RCC 7860 (cell line): ENCODE measurements around the gene CDH7.

Experiments used
- DNase-seq: peaks from one replicate; pipeline ENCODE4 v3.0.0-alpha.2; 2015; ENCODE audit warnings: low spot score
- FAIRE-seq: peaks from 2 replicates; lab custom pipeline; 2012; peaks lifted over from hg19 to GRCh38; lab: Jason Lieb, UNC

The CDH7 gene, protein sequence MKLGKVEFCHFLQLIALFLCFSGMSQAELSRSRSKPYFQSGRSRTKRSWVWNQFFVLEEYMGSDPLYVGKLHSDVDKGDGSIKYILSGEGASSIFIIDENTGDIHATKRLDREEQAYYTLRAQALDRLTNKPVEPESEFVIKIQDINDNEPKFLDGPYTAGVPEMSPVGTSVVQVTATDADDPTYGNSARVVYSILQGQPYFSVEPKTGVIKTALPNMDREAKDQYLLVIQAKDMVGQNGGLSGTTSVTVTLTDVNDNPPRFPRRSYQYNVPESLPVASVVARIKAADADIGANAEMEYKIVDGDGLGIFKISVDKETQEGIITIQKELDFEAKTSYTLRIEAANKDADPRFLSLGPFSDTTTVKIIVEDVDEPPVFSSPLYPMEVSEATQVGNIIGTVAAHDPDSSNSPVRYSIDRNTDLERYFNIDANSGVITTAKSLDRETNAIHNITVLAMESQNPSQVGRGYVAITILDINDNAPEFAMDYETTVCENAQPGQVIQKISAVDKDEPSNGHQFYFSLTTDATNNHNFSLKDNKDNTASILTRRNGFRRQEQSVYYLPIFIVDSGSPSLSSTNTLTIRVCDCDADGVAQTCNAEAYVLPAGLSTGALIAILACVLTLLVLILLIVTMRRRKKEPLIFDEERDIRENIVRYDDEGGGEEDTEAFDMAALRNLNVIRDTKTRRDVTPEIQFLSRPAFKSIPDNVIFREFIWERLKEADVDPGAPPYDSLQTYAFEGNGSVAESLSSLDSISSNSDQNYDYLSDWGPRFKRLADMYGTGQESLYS

DNA sequence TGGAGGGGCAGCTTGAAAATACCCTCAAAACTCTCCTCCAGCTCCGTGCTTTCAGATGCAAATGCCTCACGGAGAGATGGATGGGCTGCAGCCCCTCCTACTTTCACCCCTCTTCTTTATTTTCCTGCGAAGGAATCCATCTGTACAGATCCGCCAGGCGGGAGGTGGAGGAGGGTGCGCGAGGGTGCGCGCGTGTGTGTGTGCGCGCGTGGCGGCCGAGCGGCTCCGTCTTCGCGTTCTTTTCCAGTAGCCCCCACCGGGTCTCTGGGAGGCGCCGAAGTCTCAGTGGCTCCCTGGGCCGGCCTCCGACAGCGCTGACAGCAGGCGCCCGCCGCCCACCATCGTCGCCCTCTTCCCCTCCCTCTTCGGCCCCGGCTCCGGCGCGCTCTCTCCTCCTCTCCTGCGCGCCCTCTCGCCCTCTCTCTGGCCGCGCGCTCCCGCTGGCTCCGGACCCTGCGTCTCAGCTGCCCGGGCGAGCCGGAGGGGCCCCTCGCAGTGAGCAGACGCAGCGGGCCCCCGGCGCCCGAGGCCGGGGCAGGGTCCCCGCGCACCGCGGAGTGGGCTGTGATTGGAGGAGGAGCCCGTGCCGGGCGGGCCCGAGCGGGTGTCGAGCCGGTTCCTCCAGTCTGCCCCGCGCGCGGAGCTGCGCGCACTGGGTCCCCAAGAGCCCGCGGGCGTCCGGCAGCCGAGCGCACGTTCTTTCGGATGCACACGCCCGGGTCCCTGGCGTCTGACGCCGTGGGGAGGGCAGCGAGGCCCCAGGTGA, at the start of gene CDH7:
TSS of gene CDH7 (plus strand) at position 624 of the 766 bp plus-strand sequence. CDS start 11,831 bp downstream, outside the sequence.
- FAIRE-seq: no peak
- DNase-seq: no peak

DNA sequence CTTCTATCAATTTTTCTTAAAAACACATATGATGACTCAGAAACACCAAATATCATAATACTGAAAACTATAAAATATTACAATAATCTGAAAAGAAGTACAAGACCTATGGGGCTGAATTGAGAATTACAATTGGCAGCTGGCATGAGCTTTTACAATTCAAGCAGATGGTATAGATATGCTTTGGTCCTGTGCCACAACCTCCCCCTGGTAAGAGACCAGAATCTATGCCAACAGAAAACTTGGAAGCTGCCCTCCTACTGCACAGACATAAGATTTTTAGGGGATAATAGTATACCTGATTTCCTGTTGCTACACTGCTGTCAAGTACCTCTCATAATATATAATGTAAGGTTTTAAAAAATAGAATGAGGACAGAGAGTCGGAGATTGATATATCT, 46.8 kb upstream of the CDH7 start:
- DNase-seq: no peak
- no peak for FAIRE-seq

DNA sequence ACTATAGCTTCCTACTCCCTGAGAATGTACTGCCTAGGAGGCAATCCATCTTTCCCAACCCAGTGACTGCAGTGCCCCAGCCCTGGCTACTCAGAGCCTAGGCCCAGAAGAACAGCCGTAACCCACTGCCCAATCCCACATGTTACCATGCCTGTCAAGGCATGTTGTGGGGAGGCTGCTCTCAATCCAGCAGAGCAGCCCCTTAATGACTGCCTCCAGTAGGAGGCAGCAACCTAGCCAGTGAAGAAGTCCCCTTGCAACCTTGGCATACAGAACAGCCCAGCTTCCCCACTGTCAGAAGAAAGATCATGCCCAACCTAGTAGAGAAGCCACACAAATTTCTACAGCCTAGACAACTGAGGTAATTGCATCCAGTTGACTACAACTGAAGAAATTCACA, 44.2 kb upstream of the CDH7 start:
- FAIRE-seq (no peak), DNase-seq (no peak)

DNA sequence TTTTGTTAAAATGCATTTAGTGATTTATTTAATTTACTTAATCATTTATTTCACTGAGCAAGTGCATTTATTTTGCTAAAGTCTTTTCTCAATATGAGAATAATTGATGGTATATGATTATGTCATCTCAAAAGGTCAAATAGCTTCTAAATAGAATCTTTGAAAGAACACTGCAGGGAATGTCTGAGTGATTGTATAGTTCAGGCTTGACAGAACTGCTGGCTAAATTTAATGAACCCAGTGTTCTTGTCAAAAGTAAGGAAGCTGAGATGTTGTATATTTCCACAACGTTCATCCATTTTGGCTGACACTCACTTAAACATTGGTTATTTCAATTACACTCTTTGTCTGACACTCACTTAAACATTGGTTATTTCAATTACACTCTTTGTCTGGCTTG, 39.3 kb upstream of the CDH7 start:
- DNase-seq (no peak), FAIRE-seq (no peak)

DNA sequence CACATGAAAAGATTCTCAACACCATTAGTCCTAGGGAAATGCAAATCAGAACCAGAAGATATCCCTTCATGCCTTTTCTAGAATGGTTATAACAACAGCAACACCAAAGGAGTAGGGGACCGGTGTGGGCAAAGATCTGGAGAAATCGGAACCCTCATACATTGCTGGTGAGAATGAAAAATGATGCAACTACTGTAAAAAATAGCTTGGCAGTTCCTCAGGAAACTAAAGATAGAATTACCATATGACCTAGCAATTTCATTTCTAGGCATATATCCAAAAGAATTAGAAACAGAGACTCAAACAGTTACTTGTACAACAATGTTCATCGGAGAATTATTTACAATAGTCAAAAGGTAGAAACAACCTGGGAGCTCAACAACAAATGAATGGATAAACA, 29.2 kb upstream of the CDH7 start:
- DNase-seq: no peak
- FAIRE-seq: no peak

DNA sequence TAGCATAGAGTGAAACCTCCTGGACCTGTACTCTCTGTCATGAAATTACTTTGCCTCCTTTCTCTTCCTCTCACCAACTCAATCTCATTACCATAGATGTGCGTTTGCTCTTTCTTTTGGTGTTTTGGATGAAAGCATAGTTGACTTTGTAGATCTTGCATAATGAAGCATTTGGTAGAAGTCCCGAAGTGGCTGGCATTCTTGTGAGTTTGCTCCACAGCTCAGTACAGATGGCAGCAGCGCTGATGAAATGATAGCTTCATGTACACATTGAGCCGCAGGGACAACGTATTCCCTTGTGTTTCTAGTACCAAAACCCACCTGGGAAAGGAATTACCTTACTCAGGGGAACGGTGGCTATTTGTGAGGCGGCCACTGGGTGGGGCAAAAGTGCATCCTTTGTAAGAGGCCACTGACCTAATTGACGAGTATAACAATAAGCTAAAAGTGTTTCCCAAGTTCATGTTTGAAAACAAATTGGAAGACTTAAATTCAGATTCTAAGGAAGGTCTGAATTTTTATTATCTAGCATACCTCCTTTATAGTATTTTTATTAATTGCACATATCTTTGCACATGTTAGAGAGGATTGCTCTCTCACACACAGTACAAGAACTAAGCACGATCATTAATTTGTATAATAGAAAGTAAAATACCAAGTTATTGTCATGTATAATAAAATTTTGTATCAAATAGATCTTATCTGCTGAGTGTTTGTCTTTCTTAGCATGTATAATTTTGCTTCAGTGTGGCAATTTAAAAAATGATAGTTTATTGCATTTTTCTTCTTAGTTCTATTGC, 25.4 kb upstream of the CDH7 start:
- no peak for FAIRE-seq
- no peak for DNase-seq

DNA sequence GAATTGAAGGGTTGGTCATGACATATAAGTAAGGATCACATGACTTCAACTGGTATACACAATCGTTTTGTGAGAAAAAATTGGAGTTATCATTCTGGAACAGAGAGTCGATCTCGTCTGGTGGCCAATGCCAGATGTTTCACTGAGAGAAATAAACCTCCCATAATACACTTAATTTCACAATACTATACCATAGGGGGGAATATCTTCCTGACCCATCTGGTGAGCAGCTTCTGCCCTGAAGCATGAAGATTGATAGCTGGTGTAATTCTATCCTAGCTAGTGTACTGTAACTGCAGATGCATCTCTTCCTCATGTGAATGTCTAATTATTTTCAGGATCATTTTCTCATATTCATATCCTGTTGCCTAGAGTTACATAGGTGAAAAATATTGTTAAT, 15.7 kb upstream of the CDH7 start:
- DNase-seq (no peak), FAIRE-seq (no peak)

DNA sequence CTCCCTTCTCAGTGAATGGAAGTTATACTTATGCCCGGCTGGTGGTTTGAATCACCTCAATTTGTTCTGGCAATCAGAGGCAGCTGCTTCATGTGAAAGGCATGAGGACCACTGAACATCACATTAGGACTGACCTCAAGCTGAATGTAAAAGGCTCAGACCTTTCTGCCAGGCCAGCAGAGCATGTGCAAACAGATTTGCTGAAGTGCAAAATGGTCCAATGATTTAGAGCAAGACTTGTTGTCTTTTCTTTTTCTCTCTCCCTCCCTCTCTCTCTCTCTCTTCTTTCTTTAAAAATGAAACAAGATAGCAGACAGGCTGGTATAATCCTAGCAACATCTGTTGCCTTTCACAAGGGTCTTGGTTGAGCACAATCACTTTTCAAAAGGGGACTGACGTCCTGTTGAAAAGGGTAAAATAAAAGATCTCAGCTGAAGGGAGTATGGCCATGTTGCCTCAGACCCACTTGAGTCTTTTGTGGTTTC, 13.3 kb upstream of the CDH7 start:
- DNase-seq (no peak), FAIRE-seq (no peak)

DNA sequence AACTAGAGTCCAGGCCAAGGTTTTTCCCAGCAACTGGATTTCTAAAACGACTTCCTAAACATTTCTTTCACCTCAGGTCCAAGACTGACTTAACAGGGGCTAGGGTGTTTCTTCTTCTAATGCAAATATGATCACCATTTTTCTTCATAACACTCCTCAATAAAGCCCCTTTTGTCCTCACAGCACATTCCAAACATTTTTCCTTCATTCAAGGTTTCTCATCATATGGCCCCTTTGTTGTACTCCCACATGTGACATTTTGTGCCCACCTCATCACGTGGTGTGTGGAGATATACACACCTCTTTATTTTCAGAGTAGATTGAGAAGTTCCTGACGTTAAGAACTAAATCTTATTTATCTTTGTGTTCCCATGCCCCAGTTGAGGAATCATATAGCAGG, 3.9 kb upstream of the CDH7 start:
- DNase-seq (no peak), FAIRE-seq (no peak)

DNA sequence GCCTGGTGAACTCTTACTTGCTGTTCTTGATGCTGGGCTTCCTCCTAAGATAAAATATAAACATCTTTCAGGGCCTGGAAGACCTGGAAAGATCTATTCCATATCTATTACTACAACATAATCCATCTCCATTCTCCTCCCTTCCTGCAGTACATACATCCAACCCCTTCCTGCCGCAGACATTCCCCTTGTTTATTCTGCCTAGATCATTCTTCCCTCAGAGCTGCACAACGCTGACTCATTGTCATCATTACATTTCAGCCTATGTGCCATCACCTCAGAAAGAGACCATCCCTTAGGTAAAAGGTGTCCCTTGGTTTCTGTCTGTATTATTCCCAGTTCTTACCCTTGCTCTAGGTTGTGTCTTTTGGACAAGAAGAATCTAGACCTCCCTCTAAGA, 2.5 kb upstream of the CDH7 start:
- no peak for DNase-seq
- FAIRE-seq: no peak

DNA sequence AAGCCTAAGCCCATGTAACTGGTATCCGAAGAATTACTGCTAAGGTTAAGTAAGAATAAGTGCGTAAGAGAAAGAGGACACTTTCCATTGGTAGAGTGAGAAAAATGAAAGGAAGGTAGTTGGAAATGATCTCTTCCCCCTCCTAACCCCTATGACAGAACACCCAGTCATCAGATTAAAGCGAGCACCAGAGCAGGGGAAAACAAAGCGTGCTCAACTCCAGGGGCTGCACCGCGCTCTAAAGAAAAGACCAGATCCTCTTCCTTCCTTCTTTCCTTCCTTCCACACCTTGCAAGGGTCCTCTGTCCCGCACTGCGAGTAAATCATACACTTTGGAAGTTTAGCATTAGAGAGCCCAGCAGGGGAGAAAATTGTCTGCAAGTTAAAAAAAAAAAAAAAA, 971 bp upstream of the CDH7 start:
- FAIRE-seq: no peak
- DNase-seq: no peak

DNA sequence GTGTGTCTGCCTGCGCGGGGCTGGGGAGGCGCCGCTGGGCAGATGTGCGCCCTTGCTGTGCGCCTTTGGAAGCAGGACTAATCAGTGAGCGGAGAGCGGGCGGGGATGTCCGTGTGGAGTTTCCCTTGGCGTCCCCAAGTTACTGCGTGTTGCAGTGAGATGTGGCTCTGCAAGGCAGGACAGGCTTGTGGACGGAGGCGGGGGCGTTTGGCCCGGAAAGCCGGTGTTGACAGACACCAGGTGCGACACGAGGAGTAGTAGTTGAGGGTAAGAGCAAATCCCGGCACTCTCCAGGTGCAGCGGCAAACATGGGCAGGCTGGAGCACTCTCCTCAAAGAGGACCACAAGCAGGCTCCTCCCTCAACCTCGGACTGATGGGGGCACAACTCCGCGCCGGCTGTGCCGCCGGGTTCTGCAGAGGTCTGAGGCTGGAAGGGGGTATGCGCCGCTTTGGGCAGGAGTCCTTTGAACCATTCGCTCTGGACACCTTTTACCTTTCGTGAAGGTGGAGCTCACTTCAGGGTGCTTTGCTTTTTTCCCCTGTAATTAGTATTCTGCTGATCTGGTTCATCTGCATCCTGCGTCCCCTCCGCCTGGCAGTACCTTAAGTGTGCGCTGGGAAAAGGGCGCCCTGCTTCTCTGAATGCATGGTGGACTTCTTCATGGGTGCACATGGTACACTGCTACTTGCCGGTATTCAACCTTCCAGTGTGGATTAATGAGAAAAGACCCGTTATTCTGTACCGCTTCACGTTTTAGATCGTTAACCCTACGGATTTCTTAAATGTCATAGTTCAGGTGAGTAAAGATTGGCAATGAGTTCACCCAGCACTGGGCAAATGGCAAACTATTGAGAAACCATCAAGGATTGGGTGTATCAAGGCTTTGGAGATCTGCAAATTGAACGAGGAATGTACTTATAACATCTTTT, 608 bp downstream of the CDH7 start:
- no peak for FAIRE-seq
- no peak for DNase-seq

DNA sequence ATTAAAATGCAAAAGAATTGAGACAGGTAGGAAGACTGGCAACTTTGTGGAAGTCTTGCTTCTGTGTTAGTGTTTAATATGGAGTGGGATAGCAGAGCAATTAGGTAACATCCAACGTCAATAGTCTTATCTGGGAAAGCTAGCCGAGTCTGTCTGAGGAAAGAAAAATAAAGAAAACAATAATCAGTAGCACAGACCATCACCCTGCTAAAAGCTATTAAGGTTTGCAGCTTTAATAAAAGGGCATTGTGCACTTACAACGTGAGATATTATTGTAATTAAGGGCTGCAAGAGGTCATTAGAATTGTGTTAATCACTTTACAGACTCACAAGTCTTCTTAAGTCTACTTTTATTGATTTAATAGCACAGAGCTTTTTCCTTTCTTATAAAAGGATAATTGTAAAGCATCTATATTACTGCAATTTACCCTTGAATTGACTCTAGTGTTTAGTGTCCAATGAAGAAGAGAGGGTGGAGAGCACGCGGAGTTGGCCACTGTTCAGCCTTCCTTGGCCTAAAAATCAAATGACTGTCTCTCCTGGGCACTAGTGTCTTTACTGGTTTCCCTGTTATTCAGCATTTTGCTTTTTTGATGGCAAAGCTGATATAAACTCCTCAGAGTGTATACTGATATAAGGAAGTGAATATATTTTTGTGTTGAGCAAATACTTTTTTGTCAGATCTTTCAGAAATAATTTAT, 2.0 kb downstream of the CDH7 start:
- DNase-seq: no peak
- FAIRE-seq: no peak

DNA sequence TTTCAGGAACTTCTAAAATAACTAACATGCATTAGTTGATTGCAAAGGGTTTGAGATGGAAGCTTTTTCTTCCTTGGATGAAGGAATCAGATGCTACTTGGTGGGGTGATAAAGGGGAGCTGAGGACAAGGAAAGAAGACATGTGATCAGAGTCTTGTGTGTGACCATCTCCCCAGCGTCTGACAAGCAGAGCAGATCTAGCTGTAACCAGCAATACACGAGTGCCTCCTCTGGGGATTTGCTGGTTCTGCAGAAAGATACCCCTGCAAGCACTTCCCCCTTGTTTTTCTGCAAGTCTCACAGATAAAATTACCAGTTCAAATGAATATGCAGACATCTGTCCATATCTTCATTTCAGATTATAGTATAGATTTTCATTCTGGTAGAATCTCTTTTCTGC, 2.7 kb downstream of the CDH7 start:
- FAIRE-seq: no peak
- no peak for DNase-seq

DNA sequence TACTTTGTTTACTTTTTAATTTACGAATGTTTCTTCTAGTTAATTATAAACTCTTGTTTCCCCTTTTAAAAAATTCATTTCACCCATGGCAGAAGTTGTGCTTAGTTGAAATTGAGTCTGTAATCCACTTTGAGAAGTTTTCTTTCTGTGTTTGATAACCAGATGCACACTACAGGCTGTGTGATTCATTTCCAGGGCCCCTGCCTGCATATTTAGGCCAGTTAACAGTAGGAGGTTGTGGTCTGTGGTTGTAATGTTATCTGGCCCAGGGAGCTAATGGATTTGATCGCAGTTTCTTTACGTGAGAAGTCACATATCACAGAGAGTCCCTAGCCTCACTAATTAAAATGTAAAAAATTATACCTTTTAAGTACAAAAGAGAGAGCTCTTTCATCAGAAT, 3.3 kb downstream of the CDH7 start:
- FAIRE-seq (peak; percentile 73), DNase-seq (peak; percentile 31)

DNA sequence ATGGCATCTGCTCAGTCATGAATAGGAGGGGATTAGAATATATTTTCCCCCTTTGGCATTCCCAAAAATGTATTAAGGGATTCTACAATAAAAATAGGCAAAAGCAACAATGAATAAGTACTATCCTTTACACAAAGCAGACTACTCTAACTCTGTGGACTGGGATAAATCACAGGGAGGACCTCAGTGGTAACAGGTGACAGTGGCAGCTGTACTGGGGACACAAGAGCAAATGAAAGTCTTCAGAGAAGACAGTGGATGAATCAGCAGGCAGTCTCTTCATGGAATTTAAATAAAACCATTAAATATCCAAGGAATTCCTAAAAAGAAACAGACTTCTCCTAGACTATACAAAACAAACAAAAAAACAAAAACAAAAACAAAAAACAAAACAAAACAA, 4.8 kb downstream of the CDH7 start:
- FAIRE-seq (no peak), DNase-seq (no peak)

DNA sequence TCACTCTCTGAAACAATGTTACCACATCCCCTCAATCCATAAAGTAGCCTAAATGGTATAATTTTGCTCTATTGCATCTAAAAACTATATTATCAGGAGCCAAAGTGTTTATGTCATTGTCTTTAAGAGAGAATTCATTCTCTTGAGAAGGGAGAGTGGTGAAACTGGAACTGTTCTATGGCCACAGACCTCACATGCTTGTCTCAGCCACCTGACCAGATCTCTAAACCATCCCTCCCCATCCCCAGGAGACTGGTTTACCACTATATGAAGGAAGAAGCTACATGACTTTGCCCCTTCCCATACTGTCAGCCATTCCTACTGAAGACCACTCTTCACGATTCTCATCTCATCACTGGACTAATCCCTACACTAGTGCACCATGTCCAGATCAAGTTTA, 9.6 kb downstream of the CDH7 start:
- FAIRE-seq (no peak), DNase-seq (no peak)

DNA sequence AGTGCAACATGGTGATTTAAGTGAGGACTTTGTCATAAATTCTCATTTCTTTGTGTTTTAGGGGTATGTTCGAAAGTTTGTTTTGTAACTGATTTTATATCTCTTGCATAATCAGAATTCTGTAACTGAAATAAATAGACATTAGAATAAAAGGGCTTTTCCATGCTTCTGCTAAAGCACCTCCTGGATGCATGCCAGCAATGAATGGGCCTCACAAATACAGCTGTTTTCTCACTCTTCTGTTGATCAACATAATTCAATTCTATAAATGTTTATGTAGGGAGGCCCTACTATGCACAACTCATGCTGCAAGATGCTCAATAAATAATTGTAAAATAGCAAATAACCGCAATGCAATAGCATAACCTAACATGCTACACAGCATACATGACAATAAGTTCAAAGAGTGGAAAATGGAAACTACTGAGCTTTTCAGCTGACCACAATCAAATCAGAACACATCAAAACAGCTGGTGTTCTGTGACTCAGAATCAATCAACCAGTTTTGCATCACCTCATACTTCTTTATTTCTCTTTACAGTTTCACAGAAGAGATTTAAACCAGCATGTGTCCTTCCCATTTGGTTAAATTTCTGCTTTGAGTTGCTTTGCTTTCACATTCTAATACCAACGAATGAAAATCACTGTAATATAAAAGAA, 11.0 kb downstream of the CDH7 start:
- DNase-seq (no peak), FAIRE-seq (no peak)
